Kidney (tissue), 14 donors: ENCODE data around the gene LRRC32. TPM values are rescaled to one million over a fixed set of nuclear protein-coding genes. Genes with fewer than 3 reads are reported as not detected.

Experiments used
- DNase-seq, 5 donors: peaks; one replicate each; pipeline ENCODE4 v3.0.0-alpha.2; 2013 to 2020
- FAIRE-seq: peaks from 2 replicates; lab custom pipeline; 2012; peaks lifted over from hg19 to GRCh38; lab: Jason Lieb, UNC
- H3K27ac ChIP-seq, 2 donors: one replicate each; pipeline ENCODE4 v1.7.0; 2013; ENCODE audit warnings: low read depth in 2 of 2, low read length in 2 of 2, inconsistent platforms in 1 of 2
- H3K27me3 ChIP-seq: one replicate; pipeline ENCODE4 v1.7.1; 2013; ENCODE audit warnings: low read length, inconsistent platforms; ENCODE audit not compliant: control insufficient read depth, insufficient read depth
- H3K36me3 ChIP-seq, 3 donors: one replicate each; pipeline versions ENCODE4 v1.7.0 to v1.7.1; 2013; ENCODE audit warnings: low read length in 3 of 3, control low read depth in 1 of 3, inconsistent platforms in 1 of 3; ENCODE audit not compliant: insufficient read depth in 3 of 3, control insufficient read depth in 2 of 3
- H3K4me1 ChIP-seq, 3 donors: one replicate each; pipeline versions ENCODE4 v1.7.0 to v1.7.1; 2013; ENCODE audit warnings: low read length in 3 of 3, inconsistent platforms in 1 of 3, low read depth in 1 of 3; ENCODE audit not compliant: control insufficient read depth in 2 of 3, insufficient read depth in 2 of 3
- H3K4me3 ChIP-seq, 3 donors: one replicate each; pipeline versions ENCODE4 v1.7.0 to v1.8.1; 2013; ENCODE audit warnings: low read length in 3 of 3, control low read depth in 1 of 3, inconsistent platforms in 1 of 3
- H3K9ac ChIP-seq, 3 donors: one replicate each; pipeline versions ENCODE4 v1.7.0 to v1.7.1; 2013; ENCODE audit warnings: low read length in 3 of 3, control low read depth in 1 of 3, inconsistent platforms in 1 of 3
- H3K9me3 ChIP-seq, 3 donors: one replicate each; pipeline versions ENCODE4 v1.7.0 to v1.7.1; 2013; ENCODE audit warnings: low read length in 3 of 3, control low read depth in 1 of 3, inconsistent platforms in 1 of 3; ENCODE audit not compliant: control insufficient read depth in 2 of 3, insufficient read depth in 1 of 3
- intact Hi-C: fragments of 100-400 bp; cut with DNase I; formaldehyde crosslinking; loops from one replicate; pipeline ENCODE4 v1.11.1; 2022
- polyA plus RNA-seq: library from polyadenylated mRNA; stranded (reverse); fragments of 350-450 nt; fragmentation: Illumina TruSeq; extraction: RNeasy Lipid Tissue Mini Kit (QIAGEN cat#74804); gene quantifications from one replicate; pipeline ENCODE4 v1.2.3, GENCODE V29; 2014; ENCODE audit warnings: low read depth, low replicate concordance; ENCODE audit not compliant: insufficient read depth
- total RNA-seq: library from RNA; stranded (reverse); fragmentation: NEBNext Ultra II Directional; extraction: Animal tissue kit (Norgen Biotek cat#: 25700); gene quantifications from one replicate; pipeline ENCODE4 v1.2.1, GENCODE V29; 2021
- TF ChIP-seq, protein P1 (sequence below): IDR thresholded peaks from 3 replicates; pipeline ENCODE4 v1.5.1; 2012; ENCODE audit warnings: mild to moderate bottlenecking, moderate library complexity, borderline replicate concordance; ENCODE audit not compliant: insufficient read depth; ENCODE audit errors: extremely low read depth
- donor health status: control.
- donor health status: control.
- donor health status: control.
- donor health status: control.
- donor health status: control.
- donor health status: DM: yes; HTN: yes; CAD: no.
- donor health status: Normal renal cell carcinoma (clear cell type).

Gene LRRC32
- total and polyA plus RNA-seq, 2 donors from 2014 or later = 105 to 136 TPM

GRCh38 chr11:76669901-76670484, 554 bp downstream of the LRRC32 start:
- peak overlapping the region; percentile 6 to 83 (median 74) for H3K9ac ChIP-seq
- FAIRE-seq (no peak), DNase-seq (peak; percentile 69 to 88 (median 73))
- peaks cover 0 to 19% (median 7%) of the 10 kb centered on the region in 3 donors for H3K4me1 ChIP-seq
- peak overlapping the region; percentile 48 to 81 (median 71) for H3K4me3 ChIP-seq
- intact Hi-C loops = no loop called here
- peak overlapping the region; percentile 81 to 87 for H3K27ac ChIP-seq
- no peaks in the 10 kb centered on the region for H3K27me3 ChIP-seq
- no peaks in the 10 kb centered on the region for H3K9me3 ChIP-seq
- no peaks in the 10 kb centered on the region for H3K36me3 ChIP-seq
- TF ChIP-seq, protein P1, sequence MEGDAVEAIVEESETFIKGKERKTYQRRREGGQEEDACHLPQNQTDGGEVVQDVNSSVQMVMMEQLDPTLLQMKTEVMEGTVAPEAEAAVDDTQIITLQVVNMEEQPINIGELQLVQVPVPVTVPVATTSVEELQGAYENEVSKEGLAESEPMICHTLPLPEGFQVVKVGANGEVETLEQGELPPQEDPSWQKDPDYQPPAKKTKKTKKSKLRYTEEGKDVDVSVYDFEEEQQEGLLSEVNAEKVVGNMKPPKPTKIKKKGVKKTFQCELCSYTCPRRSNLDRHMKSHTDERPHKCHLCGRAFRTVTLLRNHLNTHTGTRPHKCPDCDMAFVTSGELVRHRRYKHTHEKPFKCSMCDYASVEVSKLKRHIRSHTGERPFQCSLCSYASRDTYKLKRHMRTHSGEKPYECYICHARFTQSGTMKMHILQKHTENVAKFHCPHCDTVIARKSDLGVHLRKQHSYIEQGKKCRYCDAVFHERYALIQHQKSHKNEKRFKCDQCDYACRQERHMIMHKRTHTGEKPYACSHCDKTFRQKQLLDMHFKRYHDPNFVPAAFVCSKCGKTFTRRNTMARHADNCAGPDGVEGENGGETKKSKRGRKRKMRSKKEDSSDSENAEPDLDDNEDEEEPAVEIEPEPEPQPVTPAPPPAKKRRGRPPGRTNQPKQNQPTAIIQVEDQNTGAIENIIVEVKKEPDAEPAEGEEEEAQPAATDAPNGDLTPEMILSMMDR = no peak

DNA sequence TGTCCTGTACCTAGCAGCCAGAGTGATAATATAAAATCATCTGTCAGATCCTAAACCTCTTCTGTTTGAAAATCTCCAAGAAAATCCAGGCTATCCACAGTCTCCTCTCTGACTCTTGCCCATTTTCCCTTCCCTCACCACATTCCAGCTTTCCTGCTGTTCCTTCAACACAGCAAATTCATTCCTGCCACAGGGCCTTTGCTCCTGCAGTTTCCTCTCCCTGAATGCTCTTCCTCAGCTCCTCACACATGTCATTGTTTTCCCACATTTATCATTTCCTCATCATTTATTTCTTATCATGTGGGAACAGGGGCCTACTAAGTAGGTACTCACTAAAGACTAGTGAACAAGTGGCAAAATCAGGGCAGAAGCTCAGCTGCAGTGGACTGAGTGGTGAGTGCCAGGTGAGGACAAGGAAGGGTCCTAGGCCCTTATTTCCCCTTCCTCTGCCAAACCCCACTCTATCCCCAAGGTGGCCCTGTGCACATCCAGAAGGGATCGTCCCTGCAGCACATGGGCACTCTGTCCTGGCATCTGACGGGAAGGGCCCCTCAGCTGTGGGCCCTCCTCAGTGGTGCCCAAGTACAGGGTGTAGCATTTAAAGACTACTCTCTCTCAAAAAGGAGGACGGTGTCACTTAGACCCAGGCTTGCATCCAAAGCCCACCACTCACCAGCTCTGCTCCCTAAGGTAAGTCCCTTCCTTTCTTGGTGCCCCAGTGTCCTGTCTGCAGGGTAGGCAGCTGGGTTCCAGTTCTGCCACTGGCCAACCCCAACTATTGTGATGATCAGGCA, 2.0 kb downstream of the LRRC32 start:
- Histone ChIP-seq H3K27me3 (no peaks in the 10 kb centered on the region), H3K36me3 (peaks cover 0 to 7% (median 0%) of the 10 kb centered on the region in 3 donors), H3K9me3 (no peaks in the 10 kb centered on the region), H3K4me3 (peak overlapping the region; percentile 39 to 81 (median 71)), H3K27ac (peak overlapping the region; percentile 81 to 87), H3K4me1 (peaks cover 0 to 19% (median 9%) of the 10 kb centered on the region in 3 donors), H3K9ac (peak overlapping the region in 2 of 3 donors; percentile 65 to 83)
- FAIRE-seq (no peak), DNase-seq (peak in 2 of 5 donors; percentile 18 to 70)
- TF ChIP-seq, protein P1 = no peak
- intact Hi-C loops = no loop called here

- H3K9ac ChIP-seq = peak overlapping the region in 2 of 3 donors; percentile 56 to 83
- peaks cover 0 to 17% (median 9%) of the 10 kb centered on the region in 3 donors for H3K4me1 ChIP-seq
- TF ChIP-seq, protein P1 = no peak
- FAIRE-seq (no peak), DNase-seq (peak in 2 of 5 donors; percentile 26 to 59)
- intact Hi-C loops = no loop called here
- peaks cover 0 to 7% (median 0%) of the 10 kb centered on the region in 3 donors for H3K36me3 ChIP-seq
- H3K27me3 ChIP-seq = no peaks in the 10 kb centered on the region
- H3K27ac ChIP-seq = peak overlapping the region; percentile 81 to 87
- H3K9me3 ChIP-seq = no peaks in the 10 kb centered on the region
- H3K4me3 ChIP-seq = peak overlapping the region in 2 of 3 donors; percentile 71 to 81
Observed at GRCh38 chr11:76667856-76668255, 2.7 kb downstream of the LRRC32 start.
